Measurements from ENCODE around the gene GDF10.

DNA sequence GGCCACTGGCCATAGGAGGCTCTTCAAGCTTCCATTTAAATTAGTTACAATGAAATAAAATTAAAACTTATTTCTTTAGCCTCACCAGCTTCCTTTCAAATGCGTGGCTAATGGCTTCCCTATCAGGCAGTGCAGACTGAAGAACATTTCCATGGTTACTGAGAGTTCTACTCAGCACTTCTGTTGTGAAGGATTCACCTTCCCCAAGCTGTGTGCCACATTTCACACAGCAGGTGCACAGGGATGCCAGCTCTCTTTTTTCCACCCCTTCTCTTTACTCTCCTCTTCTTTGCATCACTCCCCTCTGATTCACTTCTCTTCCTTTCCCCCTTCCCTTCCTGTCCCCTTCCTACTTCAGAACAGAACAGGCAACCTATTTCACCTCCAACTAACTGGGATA lies 23.1 kb downstream of the GDF10 start:
- no peak for TF ChIP-seq CTCF (IDR thresholded peaks at IDR 0.05 in 8 of 11, conservative IDR thresholded peaks at IDR 0.05 in 3 of 11)
- no peak for TF ChIP-seq POLR2A (IDR thresholded peaks at IDR 0.05)
